GM18508 (cell line): ENCODE measurements around the gene HSD3B7.

Experiments used
- ATAC-seq: cut with Tn5 transposase; IDR thresholded peaks from one replicate; pipeline ENCODE4 v1.9.1; 2021; ENCODE audit warnings: moderate number of reproducible peaks; ENCODE audit not compliant: insufficient read depth, unreplicated experiment

The HSD3B7 gene

GRCh38 chr16:30956601-30957455 lies 28.2 kb upstream of the HSD3B7 start:
- ATAC-seq = no peak

DNA sequence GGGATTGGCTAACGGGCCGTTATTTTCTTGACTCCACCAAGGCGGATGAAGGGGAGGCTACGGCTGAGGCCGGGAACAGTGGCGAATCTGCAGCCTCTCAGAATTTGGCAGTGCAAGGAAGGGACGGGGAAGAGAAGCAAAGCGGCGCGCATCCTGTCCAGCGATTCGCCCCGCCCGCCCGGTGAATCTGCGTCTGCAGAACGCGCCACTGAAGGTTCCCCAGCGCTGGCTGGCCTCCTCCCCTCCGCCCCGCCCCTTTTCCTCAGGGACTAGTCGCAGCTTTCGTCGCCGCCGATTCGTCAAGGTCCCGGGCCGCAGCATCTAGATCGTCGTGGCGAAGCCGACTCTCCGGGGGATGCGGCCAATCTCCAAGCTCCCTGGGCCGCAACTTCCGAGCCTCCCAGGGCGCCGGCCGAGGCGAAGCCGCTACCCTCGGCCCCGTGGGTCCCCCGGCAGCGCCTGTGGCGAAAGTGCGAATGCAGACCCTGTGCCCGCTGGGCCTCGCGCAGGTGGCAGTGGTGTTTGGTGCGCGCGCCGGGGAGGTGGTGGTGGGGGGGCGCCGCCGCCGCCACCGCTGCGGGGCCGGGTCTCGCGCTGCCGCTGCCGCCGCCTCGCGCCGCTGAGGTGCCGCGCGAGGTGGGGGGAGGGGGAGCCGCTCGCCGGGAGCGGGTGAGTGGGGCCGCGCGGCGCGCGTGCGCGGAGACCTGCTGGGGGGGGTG lies 27.4 kb upstream of the HSD3B7 start, which contains the start of gene SETD1A:
Gene SETD1A, plus strand, starts transcription at position 299 of the 719 bp plus-strand sequence. CDS start 978 bp downstream, outside the sequence.
- no peak for ATAC-seq

DNA sequence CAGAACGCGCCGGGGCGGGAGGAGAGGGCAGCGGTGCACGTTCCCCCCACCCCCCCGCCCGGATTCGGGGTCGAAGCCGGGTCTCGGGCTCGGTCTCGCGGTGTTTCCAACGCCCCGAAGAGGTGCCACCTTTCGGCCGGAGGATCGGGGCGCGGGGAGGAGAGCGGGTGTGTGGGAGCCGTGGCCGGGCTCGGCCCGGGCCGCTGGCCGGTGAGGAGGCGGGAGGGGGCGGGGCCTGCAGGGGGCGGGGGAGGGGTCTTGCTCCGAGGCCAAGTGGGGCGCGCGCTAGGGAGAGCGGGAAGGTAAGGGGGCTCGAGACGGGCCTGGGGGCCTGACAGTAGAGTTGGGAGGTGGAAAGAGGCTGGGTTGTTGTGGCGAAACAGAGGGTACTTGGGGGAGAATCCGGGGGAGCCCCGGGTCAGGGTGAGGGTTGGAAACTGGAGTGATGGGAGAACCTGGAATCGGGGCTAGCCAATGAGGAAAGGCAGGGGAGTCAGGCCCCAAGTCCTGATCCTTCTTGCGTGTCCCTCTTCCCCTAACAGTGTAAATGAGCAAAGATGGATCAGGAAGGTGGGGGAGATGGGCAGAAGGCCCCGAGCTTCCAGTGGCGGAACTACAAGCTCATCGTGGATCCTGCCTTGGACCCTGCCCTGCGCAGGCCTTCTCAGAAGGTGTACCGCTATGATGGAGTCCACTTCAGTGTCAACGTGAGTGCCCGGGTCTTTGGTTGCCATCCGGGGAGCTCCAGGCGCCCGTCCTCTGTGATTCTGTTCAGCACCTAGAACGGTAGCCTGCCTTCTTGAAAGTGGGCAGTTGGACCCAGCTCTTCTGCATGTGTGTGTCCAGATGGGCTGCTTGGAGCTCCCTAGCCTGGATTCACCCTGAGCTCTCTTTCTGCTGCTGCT lies 26.6 kb upstream of the HSD3B7 start:
- ATAC-seq = no peak

DNA sequence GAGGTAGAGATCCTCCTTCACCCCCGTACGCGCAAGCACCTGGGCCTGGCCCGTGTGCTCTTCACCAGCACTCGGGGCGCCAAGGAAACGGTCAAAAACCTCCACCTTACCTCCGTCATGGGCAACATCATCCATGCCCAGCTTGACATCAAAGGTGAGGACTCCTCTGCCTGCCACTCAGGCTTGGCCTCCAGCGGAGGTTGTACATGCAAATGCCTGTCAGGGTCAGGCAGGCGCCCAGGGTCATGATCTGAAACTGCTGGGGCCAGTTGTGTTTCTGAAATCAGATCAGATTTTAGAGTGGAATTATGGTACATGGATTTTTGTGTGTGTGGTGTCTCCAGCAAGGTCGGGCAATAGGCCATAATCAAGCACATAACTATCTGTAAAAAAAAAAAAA lies 23.6 kb upstream of the HSD3B7 start:
- no peak for ATAC-seq

- ATAC-seq = no peak
Observed at GRCh38 chr16:30963925-30964511, 21.0 kb upstream of the HSD3B7 start.

- no peak for ATAC-seq
Observed at GRCh38 chr16:30964574-30965226, 20.3 kb upstream of the HSD3B7 start.

- ATAC-seq = no peak
Observed at GRCh38 chr16:30965436-30965835, 19.6 kb upstream of the HSD3B7 start.

DNA sequence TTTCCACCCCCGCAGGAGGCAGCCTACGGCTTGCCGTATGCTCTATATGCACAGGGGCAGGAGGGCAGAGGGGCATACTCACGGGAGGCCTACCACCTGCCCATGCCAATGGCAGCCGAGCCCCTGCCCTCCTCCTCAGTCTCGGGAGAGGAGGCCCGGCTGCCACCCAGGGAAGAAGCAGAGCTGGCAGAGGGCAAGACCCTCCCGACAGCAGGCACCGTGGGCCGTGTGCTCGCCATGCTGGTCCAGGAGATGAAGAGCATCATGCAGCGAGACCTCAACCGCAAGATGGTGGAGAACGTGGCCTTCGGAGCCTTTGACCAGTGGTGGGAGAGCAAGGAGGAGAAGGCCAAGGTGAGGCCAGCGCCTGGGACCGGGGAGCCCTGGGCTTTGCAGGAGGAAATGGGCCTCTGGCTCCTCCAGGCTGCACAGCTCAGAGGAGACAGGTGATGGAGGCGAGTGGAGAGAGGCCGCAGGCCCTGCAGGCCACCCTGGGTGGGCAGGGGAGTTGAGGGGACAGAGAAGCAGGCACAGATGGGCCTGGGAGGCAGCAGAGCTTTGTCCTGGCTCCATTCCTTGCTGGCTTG lies 18.9 kb upstream of the HSD3B7 start:
- no peak for ATAC-seq

- no peak for ATAC-seq
Observed at GRCh38 chr16:30967795-30968194, 17.2 kb upstream of the HSD3B7 start.

- ATAC-seq = no peak
Observed at GRCh38 chr16:30969246-30969842, 15.7 kb upstream of the HSD3B7 start.

GRCh38 chr16:30971298-30971697 lies 13.7 kb upstream of the HSD3B7 start:
- ATAC-seq = no peak

DNA sequence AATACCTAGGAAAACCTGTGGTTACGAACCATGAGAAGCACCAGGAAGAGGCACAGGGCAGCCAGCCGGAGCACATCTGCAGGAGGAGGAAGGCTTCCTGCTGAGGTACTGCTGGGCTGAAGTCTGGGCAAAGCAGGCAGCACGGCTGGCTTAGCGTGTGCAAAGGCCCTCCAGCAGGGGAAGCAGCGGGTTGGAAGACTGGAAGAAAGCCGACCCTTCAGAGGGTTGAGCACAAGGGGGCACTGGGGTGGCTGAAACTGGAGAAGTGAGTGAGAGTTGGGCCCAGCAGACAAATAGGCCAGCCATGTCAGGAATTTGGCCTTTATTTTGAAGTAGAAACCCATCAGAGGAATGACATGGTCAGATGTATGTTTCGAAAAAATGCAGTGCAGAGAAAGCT lies 12.1 kb upstream of the HSD3B7 start:
- ATAC-seq = no peak

GRCh38 chr16:30974348-30974747 lies 10.7 kb upstream of the HSD3B7 start:
- no peak for ATAC-seq

DNA sequence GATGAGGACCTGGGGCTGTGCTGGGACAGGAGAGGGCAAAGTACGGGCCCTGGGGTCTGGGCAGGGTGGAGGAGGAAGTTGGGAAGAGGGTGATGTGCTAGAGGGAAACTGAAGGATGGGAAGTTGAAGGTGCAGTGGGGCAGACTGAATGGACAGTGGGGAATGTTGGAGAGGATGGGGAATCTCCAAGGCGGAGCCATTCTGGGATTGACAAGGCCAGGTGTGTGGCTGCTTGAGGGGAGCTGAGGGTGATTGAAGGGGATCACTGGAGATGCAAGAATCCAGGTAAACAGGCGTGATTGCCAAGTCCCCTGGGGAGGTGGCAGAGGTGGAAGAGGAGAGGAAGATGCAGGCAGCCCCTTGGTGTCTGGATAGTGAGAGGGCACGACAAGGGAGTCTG lies 8.5 kb upstream of the HSD3B7 start:
- ATAC-seq = no peak

DNA sequence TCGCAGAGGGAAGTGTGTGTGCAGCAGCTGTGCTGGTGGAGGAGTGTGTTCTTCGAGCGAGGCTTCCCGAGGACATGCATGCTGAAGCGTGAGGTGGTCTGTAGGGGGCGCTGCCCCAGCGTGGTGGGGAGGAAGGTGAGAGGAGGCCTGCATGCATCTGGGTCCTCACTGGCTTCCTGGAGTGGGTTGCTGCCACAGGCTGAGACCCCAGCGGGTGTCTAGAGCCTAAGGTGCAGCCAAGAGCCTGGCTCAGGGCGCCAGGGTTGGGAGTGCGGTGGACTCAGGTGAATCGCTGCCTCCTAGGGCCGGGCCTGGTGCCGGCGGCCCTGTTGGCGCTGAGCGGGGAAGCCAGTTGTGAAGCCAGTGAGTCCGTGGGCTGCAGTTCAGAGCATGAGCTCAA lies 7.5 kb upstream of the HSD3B7 start:
- no peak for ATAC-seq

DNA sequence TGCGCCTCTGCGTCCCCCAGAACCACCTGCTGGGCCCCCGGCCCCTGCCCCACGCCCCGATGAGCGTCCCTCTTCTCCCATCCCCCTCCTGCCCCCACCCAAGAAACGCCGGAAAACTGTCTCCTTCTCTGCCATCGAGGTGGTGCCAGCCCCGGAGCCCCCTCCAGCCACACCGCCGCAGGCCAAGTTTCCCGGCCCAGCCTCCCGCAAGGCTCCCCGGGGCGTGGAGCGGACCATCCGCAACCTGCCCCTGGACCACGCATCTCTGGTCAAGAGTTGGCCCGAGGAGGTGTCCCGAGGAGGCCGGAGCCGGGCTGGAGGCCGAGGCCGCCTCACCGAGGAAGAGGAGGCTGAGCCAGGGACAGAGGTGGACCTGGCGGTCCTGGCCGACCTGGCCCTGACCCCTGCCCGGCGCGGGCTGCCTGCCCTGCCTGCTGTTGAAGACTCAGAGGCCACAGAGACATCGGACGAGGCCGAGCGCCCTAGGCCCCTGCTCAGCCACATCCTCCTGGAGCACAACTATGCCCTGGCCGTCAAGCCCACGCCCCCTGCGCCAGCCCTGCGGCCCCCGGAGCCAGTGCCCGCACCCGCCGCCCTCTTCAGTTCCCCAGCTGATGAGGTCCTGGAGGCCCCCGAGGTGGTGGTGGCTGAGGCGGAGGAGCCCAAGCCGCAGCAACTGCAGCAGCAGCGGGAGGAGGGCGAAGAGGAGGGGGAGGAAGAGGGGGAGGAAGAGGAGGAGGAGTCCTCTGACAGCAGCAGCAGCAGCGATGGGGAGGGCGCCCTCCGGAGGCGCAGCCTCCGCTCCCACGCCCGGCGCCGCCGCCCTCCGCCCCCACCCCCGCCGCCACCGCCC lies 5.6 kb upstream of the HSD3B7 start:
- no peak for ATAC-seq

- ATAC-seq = no peak
Observed at GRCh38 chr16:30980023-30980371, 5.0 kb upstream of the HSD3B7 start.

DNA sequence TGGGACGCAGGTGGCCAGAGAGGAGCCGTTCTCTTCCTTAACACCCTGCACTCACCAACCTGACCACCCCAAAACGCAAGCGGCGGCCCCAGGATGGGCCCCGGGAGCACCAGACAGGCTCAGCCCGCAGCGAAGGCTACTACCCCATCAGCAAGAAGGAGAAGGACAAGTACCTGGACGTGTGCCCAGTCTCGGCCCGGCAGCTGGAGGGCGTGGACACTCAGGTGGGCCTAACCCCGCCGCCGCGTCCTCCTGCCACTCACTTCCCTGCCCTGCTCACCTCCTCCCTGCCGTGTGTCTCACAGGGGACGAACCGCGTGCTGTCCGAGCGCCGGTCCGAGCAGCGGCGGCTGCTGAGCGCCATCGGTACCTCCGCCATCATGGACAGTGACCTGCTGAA lies 4.6 kb upstream of the HSD3B7 start:
- ATAC-seq = no peak
